GM10266 (cell line): Measurements from ENCODE around the gene MRAS.

Source experiments
- DNase-seq: peaks from one replicate; pipeline ENCODE4 v3.0.0; 2012; ENCODE audit errors: extremely low spot score
- TF ChIP-seq, protein P1 (sequence below): IDR thresholded peaks from 2 replicates; pipeline ENCODE4 v1.5.1; 2012; ENCODE audit warnings: mild to moderate bottlenecking, low read depth; ENCODE audit not compliant: control insufficient read depth, insufficient read depth; ENCODE audit errors: missing control alignments

Gene MRAS

GRCh38 chr3:138400651-138401070, 52.3 kb downstream of the MRAS start:
- TF ChIP-seq, protein P1, sequence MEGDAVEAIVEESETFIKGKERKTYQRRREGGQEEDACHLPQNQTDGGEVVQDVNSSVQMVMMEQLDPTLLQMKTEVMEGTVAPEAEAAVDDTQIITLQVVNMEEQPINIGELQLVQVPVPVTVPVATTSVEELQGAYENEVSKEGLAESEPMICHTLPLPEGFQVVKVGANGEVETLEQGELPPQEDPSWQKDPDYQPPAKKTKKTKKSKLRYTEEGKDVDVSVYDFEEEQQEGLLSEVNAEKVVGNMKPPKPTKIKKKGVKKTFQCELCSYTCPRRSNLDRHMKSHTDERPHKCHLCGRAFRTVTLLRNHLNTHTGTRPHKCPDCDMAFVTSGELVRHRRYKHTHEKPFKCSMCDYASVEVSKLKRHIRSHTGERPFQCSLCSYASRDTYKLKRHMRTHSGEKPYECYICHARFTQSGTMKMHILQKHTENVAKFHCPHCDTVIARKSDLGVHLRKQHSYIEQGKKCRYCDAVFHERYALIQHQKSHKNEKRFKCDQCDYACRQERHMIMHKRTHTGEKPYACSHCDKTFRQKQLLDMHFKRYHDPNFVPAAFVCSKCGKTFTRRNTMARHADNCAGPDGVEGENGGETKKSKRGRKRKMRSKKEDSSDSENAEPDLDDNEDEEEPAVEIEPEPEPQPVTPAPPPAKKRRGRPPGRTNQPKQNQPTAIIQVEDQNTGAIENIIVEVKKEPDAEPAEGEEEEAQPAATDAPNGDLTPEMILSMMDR = no peak
- no peak for DNase-seq

DNA sequence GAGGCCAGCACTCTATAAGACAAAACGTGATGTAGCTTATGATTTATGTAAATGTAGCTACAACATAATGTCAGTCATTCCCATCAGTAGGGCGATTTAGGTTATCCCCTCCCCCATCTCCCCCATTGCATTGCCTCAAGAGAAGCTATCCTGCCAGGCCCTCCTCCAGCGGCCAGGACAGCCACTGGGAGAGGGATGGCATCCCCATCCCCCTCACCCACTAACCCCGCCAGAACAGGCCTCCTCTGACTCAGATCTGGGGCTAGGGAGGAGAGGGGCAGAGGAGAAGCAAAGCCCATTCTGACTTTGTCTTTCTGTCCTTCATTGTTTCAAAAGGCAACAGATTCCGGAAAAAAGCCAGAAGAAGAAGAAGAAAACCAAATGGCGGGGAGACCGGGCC, 53.5 kb downstream of the MRAS start:
- no peak for DNase-seq
- TF ChIP-seq, protein P1 = no peak

- TF ChIP-seq, protein P1 = no peak
- no peak for DNase-seq
Measured at GRCh38 chr3:138404121-138404520, 55.7 kb downstream of the MRAS start.

GRCh38 chr3:138405001-138405400, 56.6 kb downstream of the MRAS start:
- TF ChIP-seq, protein P1 = no peak
- no peak for DNase-seq

- no peak for DNase-seq
- TF ChIP-seq, protein P1 = no peak
Measured at GRCh38 chr3:138405486-138405885, 57.1 kb downstream of the MRAS start.

- no peak for DNase-seq
- TF ChIP-seq, protein P1 = no peak
Measured at GRCh38 chr3:138406606-138407005, 58.2 kb downstream of the MRAS start.

DNA sequence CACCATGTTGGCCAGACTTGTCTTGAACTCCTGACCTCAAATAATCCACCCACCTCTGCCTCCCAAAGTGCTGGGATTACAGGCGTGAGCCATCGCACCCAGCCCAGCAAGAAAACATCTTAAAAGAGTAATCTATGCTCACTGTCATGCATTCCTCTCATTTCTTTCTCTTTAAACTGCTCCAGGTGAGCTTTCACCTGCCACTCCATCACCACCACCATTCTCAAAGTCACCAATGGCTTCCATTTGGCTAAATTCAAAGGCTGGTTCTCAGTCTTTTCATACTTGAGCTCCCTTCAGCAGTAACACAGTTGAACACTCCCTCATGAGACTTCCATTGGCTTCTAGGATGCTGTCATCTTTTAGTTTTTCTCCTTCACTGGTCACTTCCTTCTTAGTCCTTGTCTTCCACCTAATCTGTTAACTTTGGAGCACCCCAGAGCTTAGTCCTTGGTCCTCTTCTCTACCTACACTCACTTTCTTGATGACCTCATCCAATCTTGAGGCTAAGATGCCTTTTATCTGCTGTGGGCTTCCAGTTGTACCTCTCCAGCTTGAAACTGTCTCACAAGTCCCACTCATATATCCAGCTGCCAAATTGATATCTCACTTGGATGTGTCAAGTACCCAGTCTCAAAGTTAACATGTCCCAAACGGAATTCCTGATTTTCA, 59.0 kb downstream of the MRAS start:
- TF ChIP-seq, protein P1 = no peak
- no peak for DNase-seq
